K562 (cell line): ENCODE measurements around the gene USP49. TPM values are rescaled to one million over a fixed set of nuclear protein-coding genes. Genes with fewer than 3 reads are reported as not detected.

Source experiments
- EGR1 ChIP-seq: fragments of 450-650 bp; conservative IDR thresholded peaks from 2 replicates; pipeline ENCODE4 v1.6.1; 2017; ENCODE audit warnings: mild to moderate bottlenecking
- FUS ChIP-seq: fragments of 200-400 bp; formaldehyde crosslinking; optimal IDR thresholded peaks from 2 replicates; pipeline ENCODE3; 2017; ENCODE audit warnings: low read depth, low read length
- HDAC1 ChIP-seq, 2 experiments: fragments of 450-650 bp; IDR thresholded peaks; 2 replicates each; pipeline ENCODE4 v1.6.1; 2016 to 2017; ENCODE audit warnings: inconsistent platforms in 1 of 2, mild to moderate bottlenecking in 1 of 2, moderate library complexity in 1 of 2
- HDAC3 ChIP-seq: fragments of 450-650 bp; IDR thresholded peaks from 2 replicates; pipeline ENCODE4 v1.6.1; 2018; ENCODE audit warnings: borderline replicate concordance, mild to moderate bottlenecking, moderate library complexity; ENCODE audit not compliant: partially characterized antibody
- HDAC6 ChIP-seq: IDR thresholded peaks from 2 replicates; pipeline ENCODE4 v1.6.1; 2012; ENCODE audit warnings: low read depth, mild to moderate bottlenecking, control low read depth, inconsistent platforms, low read length, moderate library complexity
- ILK ChIP-seq: fragments of 450-650 bp; IDR thresholded peaks from 2 replicates; pipeline ENCODE4 v1.6.1; 2016; ENCODE audit warnings: missing genetic modification characterization, low read depth, mild to moderate bottlenecking, missing compliant biosample characterization, moderate library complexity, borderline replicate concordance
- L3MBTL2 ChIP-seq: fragments of 450-650 bp; IDR thresholded peaks from 2 replicates; pipeline ENCODE4 v1.6.1; 2016; ENCODE audit warnings: mild to moderate bottlenecking, moderate library complexity
- MECOM ChIP-seq: fragments of 250-450 bp; sonication (Bioruptor Pico); IDR thresholded peaks from 2 replicates; pipeline ENCODE4 v1.8.0; 2022; ENCODE audit warnings: inconsistent platforms
- MLX ChIP-seq, 2 experiments: fragments of 450-650 bp in 1 of 2; sonication (generic) in 1 of 2; formaldehyde crosslinking; conservative IDR thresholded peaks; 2 replicates each; pipeline versions ENCODE4 v1.4.0 to v1.8.1; 2020 to 2022; ENCODE audit warnings: mild to moderate bottlenecking in 1 of 2, missing genetic modification reagents in 1 of 2
- NFRKB ChIP-seq: fragments of 450-650 bp; IDR thresholded peaks from 2 replicates; pipeline ENCODE4 v1.6.1; 2016; ENCODE audit warnings: low read depth
- NFYB ChIP-seq: IDR thresholded peaks from 2 replicates; pipeline ENCODE4 v1.6.1; 2011; ENCODE audit warnings: mild to moderate bottlenecking, moderate library complexity; ENCODE audit not compliant: insufficient read length; ENCODE audit errors: extremely low read depth
- RBM39 ChIP-seq: fragments of 200-400 bp; formaldehyde crosslinking; optimal IDR thresholded peaks from 2 replicates; pipeline ENCODE3; 2018; ENCODE audit warnings: low read depth, low read length
- SIX5 ChIP-seq, 2 experiments: IDR thresholded peaks; 2 replicates each; pipeline ENCODE4 v1.6.1; 2011; ENCODE audit warnings: low read length in 2 of 2, borderline replicate concordance in 1 of 2, low read depth in 1 of 2, mild to moderate bottlenecking in 1 of 2, moderate library complexity in 1 of 2; ENCODE audit not compliant: insufficient read depth in 1 of 2
- ZKSCAN1 ChIP-seq: fragments of 150-350 bp; IDR thresholded peaks from 2 replicates; pipeline ENCODE4 v1.6.1; 2016; ENCODE audit warnings: low read depth, low read length
- ZNF12 ChIP-seq: sonication (generic); formaldehyde crosslinking; IDR thresholded peaks from 2 replicates; pipeline ENCODE4 v1.4.0; 2020; ENCODE audit warnings: mild to moderate bottlenecking, missing genetic modification reagents
- ZNF143 ChIP-seq: sonication (generic); formaldehyde crosslinking; IDR thresholded peaks from 2 replicates; pipeline ENCODE4 v1.9.0; 2022; ENCODE audit warnings: mild to moderate bottlenecking, missing genetic modification reagents
- ZNF282 ChIP-seq: sonication (generic); formaldehyde crosslinking; IDR thresholded peaks from 2 replicates; pipeline ENCODE4 v1.8.1; 2023; ENCODE audit warnings: missing genetic modification reagents
- ZNF75A ChIP-seq: fragments of 450-650 bp; formaldehyde crosslinking; IDR thresholded peaks from 2 replicates; pipeline ENCODE4 v1.4.0; 2020; ENCODE audit warnings: mild to moderate bottlenecking
- polyA plus RNA-seq, 8 experiments: library from polyadenylated mRNA; depleted of rRNA in 4 of 8; stranded (reverse) in 5 of 8; unstranded in 3 of 8; fragments of >200 nt; fragmentation: Nextera tagmentation in 2 of 8; fragmentation: Illumina TruSeq in 1 of 8; extraction: Ambion mirVana in 2 of 8; extraction: Trizol in 1 of 8; gene quantifications; 2 replicates each; pipeline versions ENCODE4 v1.2.1 to v1.2.3, GENCODE V29; 2011 to 2014; ENCODE audit warnings: inconsistent platforms in 1 of 8, missing spikeins in 1 of 8
- total RNA-seq, 7 experiments: library from RNA; depleted of rRNA in 6 of 7; stranded (reverse); fragments of >200 nt in 6 of 7; fragmentation: Illumina TruSeq in 2 of 7; extraction: Trizol in 2 of 7; gene quantifications; 2 replicates each; pipeline versions ENCODE4 v1.2.1 to v1.2.3, GENCODE V29; 2011 to 2021; ENCODE audit warnings: low replicate concordance in 1 of 7
- TF ChIP-seq, protein P1 (sequence below): fragments of 250-450 bp; sonication (Bioruptor Pico); IDR thresholded peaks from 2 replicates; pipeline ENCODE4 v1.5.0; 2020; ENCODE audit warnings: mild to moderate bottlenecking
- TF ChIP-seq, protein P2 (sequence below), 2 experiments: fragments of 250-450 bp in 1 of 2; fragments of 450-650 bp in 1 of 2; sonication (Bioruptor Pico) in 1 of 2; IDR thresholded peaks; 2 replicates each; pipeline versions ENCODE4 v1.6.1 to v1.8.0; 2016 to 2021; ENCODE audit warnings: mild to moderate bottlenecking in 2 of 2, moderate library complexity in 2 of 2, missing compliant biosample characterization in 1 of 2, missing genetic modification characterization in 1 of 2
- TF ChIP-seq, protein P3 (sequence below): sonication (generic); formaldehyde crosslinking; IDR thresholded peaks from 2 replicates; pipeline ENCODE4 v1.9.0; 2022; ENCODE audit warnings: mild to moderate bottlenecking, missing genetic modification reagents
- TF ChIP-seq, protein P4 (sequence below): fragments of 250-450 bp; sonication (Bioruptor Pico); IDR thresholded peaks from 2 replicates; pipeline ENCODE4 v1.5.0; 2021
- TF ChIP-seq, protein P5 (sequence below): fragments of 250-450 bp; sonication (Bioruptor Pico); IDR thresholded peaks from 2 replicates; pipeline ENCODE4 v1.6.1; 2021; ENCODE audit warnings: mild to moderate bottlenecking

The USP49 gene
- total and polyA plus RNA-seq, 9 of the 15 experiments (the other 6 are each of a cell fraction or from before 2014, with no cell fraction given), result 1.0 to 9.9 (median 6.5) TPM

- TF ChIP-seq SIX5 (IDR thresholded peaks at IDR 0.05; ENCODE audit: borderline replicate concordance in 1 of 2, insufficient read depth in 1 of 2, low read depth in 1 of 2, low read length in 2 of 2), result no peak
- no peak; the same call in 1 of the 2 replicates for TF ChIP-seq ZNF12 (CRISPR knock-in tag)
- TF ChIP-seq, protein P1, sequence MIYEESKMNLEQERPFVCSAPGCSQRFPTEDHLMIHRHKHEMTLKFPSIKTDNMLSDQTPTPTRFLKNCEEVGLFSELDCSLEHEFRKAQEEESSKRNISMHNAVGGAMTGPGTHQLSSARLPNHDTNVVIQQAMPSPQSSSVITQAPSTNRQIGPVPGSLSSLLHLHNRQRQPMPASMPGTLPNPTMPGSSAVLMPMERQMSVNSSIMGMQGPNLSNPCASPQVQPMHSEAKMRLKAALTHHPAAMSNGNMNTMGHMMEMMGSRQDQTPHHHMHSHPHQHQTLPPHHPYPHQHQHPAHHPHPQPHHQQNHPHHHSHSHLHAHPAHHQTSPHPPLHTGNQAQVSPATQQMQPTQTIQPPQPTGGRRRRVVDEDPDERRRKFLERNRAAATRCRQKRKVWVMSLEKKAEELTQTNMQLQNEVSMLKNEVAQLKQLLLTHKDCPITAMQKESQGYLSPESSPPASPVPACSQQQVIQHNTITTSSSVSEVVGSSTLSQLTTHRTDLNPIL (CRISPR knock-in tag), result no peak
- no peak for TF ChIP-seq FUS
- no peak for TF ChIP-seq EGR1
- TF ChIP-seq HDAC3, result peak; percentile 73
- peak; percentile 23; the same call in 1 of the 2 replicates for TF ChIP-seq L3MBTL2
- TF ChIP-seq, protein P2, sequence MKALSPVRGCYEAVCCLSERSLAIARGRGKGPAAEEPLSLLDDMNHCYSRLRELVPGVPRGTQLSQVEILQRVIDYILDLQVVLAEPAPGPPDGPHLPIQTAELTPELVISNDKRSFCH (CRISPR knock-in tag; IDR thresholded peaks at IDR 0.05), result no peak
- TF ChIP-seq, protein P2 (tag; IDR thresholded peaks at IDR 0.05), result peak; percentile 62
- TF ChIP-seq RBM39, result peak; percentile 31
- TF ChIP-seq ZKSCAN1, result peak; percentile 84
- no peak for TF ChIP-seq ZNF282
- TF ChIP-seq NFRKB, result no peak
- TF ChIP-seq, protein P3, sequence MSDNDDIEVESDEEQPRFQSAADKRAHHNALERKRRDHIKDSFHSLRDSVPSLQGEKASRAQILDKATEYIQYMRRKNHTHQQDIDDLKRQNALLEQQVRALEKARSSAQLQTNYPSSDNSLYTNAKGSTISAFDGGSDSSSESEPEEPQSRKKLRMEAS (CRISPR knock-in tag), result peak; percentile 79
- TF ChIP-seq MLX (CRISPR knock-in tag; conservative IDR thresholded peaks at IDR 0.05), result peak in 1 of 2 experiments; percentile 82; a peak in 1 of 4 replicates
- TF ChIP-seq ZNF143 (CRISPR knock-in tag), result peak; percentile 59; the same call in 1 of the 2 replicates
- peak; percentile 90 for TF ChIP-seq MECOM
- no peak for TF ChIP-seq HDAC6
- TF ChIP-seq, protein P4, sequence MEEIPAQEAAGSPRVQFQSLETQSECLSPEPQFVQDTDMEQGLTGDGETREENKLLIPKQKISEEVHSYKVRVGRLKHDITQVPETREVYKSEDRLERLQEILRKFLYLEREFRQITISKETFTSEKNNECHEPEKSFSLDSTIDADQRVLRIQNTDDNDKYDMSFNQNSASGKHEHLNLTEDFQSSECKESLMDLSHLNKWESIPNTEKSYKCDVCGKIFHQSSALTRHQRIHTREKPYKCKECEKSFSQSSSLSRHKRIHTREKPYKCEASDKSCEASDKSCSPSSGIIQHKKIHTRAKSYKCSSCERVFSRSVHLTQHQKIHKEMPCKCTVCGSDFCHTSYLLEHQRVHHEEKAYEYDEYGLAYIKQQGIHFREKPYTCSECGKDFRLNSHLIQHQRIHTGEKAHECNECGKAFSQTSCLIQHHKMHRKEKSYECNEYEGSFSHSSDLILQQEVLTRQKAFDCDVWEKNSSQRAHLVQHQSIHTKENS (CRISPR knock-in tag), result no peak
- TF ChIP-seq, protein P5, sequence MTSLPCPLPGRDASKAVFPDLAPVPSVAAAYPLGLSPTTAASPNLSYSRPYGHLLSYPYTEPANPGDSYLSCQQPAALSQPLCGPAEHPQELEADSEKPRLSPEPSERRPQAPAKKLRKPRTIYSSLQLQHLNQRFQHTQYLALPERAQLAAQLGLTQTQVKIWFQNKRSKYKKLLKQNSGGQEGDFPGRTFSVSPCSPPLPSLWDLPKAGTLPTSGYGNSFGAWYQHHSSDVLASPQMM, result no peak
- TF ChIP-seq NFYB, result no peak
- TF ChIP-seq ZNF75A (CRISPR knock-in tag), result no peak
- TF ChIP-seq ILK, result no peak
- TF ChIP-seq HDAC1 (IDR thresholded peaks at IDR 0.05), result peak; percentile 32 to 81; a peak in 2 of 4 replicates
Observed at GRCh38 chr6:41936073-41936837, 41.1 kb upstream of the USP49 start (continued).
